PFSK-1 (cell line): ENCODE measurements around the gene SPTBN1.

Source experiments
- FOXP2 ChIP-seq: optimal IDR thresholded peaks from 2 replicates; pipeline ENCODE3; 2011; ENCODE audit warnings: borderline replicate concordance, control low read depth, inconsistent platforms; ENCODE audit not compliant: insufficient read depth; ENCODE audit errors: extremely low read length, extremely low read depth
- POLR2AphosphoS5 ChIP-seq: IDR thresholded peaks from 2 replicates; pipeline ENCODE4 v1.6.1; 2012; ENCODE audit warnings: low read depth, mild to moderate bottlenecking, control low read depth, low read length, moderate library complexity
- SIN3A ChIP-seq: IDR thresholded peaks from 2 replicates; pipeline ENCODE4 v1.6.1; 2012; ENCODE audit warnings: mild to moderate bottlenecking, low read length, moderate library complexity, borderline replicate concordance; ENCODE audit not compliant: insufficient read depth
- TAF1 ChIP-seq: IDR thresholded peaks from 2 replicates; pipeline ENCODE4 v1.6.1; 2012; ENCODE audit warnings: low read length, control low read depth, borderline replicate concordance; ENCODE audit not compliant: insufficient read depth
- TF ChIP-seq, protein P1 (sequence below), 2 experiments: IDR thresholded peaks; 2 replicates each; pipeline versions ENCODE4 v1.6.1 to v1.8.0; 2011 to 2012; ENCODE audit warnings: low read depth in 2 of 2, low read length in 2 of 2, control low read depth in 1 of 2, inconsistent platforms in 1 of 2, mild to moderate bottlenecking in 1 of 2, moderate library complexity in 1 of 2; ENCODE audit not compliant: insufficient read depth in 1 of 2

The SPTBN1 gene

GRCh38 chr2:54680397-54681041 is 224.4 kb downstream of the SPTBN1 start:
- no peak for TF ChIP-seq FOXP2
- TF ChIP-seq SIN3A: no peak
- no peak for TF ChIP-seq POLR2AphosphoS5
- TF ChIP-seq, protein P1, sequence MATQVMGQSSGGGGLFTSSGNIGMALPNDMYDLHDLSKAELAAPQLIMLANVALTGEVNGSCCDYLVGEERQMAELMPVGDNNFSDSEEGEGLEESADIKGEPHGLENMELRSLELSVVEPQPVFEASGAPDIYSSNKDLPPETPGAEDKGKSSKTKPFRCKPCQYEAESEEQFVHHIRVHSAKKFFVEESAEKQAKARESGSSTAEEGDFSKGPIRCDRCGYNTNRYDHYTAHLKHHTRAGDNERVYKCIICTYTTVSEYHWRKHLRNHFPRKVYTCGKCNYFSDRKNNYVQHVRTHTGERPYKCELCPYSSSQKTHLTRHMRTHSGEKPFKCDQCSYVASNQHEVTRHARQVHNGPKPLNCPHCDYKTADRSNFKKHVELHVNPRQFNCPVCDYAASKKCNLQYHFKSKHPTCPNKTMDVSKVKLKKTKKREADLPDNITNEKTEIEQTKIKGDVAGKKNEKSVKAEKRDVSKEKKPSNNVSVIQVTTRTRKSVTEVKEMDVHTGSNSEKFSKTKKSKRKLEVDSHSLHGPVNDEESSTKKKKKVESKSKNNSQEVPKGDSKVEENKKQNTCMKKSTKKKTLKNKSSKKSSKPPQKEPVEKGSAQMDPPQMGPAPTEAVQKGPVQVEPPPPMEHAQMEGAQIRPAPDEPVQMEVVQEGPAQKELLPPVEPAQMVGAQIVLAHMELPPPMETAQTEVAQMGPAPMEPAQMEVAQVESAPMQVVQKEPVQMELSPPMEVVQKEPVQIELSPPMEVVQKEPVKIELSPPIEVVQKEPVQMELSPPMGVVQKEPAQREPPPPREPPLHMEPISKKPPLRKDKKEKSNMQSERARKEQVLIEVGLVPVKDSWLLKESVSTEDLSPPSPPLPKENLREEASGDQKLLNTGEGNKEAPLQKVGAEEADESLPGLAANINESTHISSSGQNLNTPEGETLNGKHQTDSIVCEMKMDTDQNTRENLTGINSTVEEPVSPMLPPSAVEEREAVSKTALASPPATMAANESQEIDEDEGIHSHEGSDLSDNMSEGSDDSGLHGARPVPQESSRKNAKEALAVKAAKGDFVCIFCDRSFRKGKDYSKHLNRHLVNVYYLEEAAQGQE (IDR thresholded peaks at IDR 0.05; ENCODE audit: insufficient read depth in 1 of 2, low read depth in 2 of 2, low read length in 2 of 2): no peak
- TF ChIP-seq TAF1: no peak

- TF ChIP-seq SIN3A (no peak), POLR2AphosphoS5 (no peak), TAF1 (no peak), FOXP2 (no peak)
- TF ChIP-seq, protein P1 (IDR thresholded peaks at IDR 0.05; ENCODE audit: insufficient read depth in 1 of 2, low read depth in 2 of 2, low read length in 2 of 2): no peak
Measured at GRCh38 chr2:54681416-54681815, 225.3 kb downstream of the SPTBN1 start.

GRCh38 chr2:54683596-54683995 is 227.5 kb downstream of the SPTBN1 start:
- TF ChIP-seq SIN3A (no peak), TAF1 (no peak), POLR2AphosphoS5 (no peak), FOXP2 (no peak)
- TF ChIP-seq, protein P1 (IDR thresholded peaks at IDR 0.05; ENCODE audit: insufficient read depth in 1 of 2, low read depth in 2 of 2, low read length in 2 of 2): no peak

DNA sequence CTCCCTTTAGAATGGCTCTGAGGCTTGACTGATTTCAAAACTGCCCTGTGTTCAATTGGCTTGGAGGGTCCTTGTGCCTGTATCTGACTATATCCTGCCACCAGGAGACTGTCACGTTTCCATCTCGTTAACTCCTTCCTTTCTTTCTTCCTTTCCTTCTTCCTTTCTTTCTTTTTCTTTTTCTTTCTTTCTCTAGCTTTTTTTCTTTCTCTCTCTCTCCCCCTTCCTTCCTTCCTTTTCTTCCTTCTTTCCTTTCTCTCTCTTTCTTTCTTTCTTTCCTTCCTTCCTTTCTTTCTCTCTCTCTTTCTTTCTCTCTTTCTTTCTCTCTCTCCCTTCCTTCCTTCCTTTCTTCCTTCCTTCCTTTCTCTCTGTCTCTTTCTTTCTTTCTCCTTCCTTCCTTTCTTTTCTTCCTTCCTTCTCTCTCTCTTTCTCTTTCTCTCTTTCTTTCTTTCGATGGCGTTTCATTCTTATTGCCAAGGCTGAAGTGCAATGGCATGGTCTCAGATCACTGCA is 229.2 kb downstream of the SPTBN1 start:
- TF ChIP-seq POLR2AphosphoS5 (no peak), SIN3A (no peak), TAF1 (no peak)

DNA sequence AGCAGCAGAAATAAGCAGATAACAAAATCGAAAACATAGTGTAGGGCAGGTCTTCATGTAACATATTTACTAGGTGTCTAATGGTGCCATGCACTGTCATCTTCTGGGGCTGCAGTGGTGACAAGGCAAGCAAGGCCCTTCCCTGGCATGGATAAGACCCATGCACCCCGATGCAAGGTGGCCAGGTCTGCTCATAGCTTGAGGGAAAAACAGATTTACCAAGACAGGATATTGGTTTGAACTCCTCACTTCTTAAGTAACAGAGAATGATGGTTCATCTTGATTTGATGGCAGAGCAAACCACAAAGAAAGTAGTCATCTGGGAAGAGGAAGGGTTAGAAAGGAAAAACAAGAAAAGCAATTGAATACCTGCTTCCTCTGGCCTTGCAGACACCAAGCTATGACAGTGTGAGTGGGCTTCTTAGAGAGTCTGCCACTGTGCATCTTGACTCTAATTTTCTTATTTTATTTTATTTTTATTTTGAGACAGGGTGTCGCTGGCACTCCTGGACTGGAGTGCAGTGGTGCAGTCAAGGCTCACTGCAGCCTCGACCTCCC is 231.5 kb downstream of the SPTBN1 start:
- TF ChIP-seq TAF1 (no peak), POLR2AphosphoS5 (no peak), FOXP2 (no peak), SIN3A (no peak)
- TF ChIP-seq, protein P1 (IDR thresholded peaks at IDR 0.05; ENCODE audit: insufficient read depth in 1 of 2, low read depth in 2 of 2, low read length in 2 of 2): no peak
